Measurements from ENCODE around the gene IGSF3.

DNA sequence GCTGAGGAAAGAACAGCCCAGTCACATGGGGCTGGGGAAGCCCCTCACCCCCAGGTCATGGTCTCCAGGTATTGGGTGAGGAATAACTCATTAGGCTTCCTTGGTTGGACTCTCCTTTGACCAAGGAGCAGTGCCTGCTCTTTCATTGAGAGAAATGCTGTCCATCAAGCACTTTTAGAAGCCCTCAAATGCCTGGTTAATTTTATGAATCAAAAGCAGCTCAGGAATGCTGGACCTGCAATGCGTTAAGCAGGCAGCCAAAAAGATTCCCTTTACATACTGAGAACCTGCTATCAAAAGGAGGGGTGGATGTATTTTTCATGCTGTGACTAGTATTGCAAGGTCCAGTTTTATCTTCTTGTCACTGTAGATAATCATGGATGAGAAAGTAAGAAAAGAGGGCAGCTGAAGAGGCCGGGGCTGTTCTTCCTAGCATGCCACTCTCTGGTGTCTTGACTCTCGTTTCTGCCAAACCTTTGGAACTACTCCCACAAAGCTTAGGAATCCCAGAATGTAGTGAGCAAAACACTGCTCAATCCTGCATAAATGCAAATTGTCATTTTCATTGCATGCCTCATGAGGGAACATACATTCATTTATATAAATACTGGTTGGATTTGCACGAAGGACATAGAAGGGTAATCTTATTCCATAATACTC lies 94.6 kb downstream of the IGSF3 start:
- TF ChIP-seq CTCF (IDR thresholded peaks at IDR 0.05) (no peak), POLR2A (IDR thresholded peaks at IDR 0.05) (no peak)

Data from Peyer's patch (tissue), 4 donors.